ENCODE measurements around the gene CLSTN2.

CLSTN2 gene

DNA sequence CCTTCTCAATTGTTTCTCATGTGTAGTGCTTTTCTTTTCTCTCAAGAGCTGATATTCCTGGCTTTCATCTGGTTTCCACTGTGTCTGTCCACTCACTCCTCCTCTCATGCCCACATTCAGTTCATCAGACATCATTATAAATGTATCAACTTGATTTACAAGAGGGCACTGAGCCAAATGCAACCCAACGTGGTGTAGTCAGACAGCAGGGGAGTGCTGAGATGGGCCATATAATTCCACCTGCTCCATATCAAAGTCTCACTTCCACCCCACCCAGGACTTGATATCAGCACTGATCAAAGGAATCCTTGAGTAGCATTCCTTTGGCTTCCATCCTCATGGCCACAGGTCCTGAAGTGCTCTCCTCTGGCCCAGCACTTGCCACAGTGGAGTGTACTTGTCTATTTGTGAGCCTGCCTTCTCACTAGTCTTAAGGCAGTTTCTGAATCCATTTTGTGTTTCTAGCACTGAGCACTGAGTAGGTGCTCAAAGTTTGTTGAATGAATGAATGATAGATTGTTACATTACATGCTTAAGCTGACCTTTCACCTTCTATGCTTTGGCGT lies 252.8 kb downstream of the CLSTN2 start:
- no peak for DNase-seq (ENCODE audit: low spot score)

DNA sequence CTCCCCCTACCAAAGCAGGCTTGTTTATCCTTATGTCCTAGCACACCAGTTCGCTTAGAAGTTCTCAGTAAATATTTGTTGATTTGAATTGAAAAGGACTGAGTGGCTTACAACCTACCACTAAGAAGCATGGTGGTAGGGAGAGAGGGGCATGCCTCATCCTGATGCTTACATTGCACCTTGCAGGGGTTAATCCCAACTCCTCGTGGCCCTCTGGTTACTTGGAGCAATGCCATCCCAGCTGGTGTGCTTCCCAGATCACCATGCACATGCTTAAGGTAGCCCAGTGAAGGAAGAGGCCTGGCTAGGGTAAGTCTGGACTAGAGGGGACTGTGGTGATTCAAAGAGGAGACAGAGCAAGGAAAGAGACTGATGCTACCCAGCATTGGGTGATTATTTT lies 253.3 kb downstream of the CLSTN2 start:
- DNase-seq (ENCODE audit: low spot score): no peak

DNA sequence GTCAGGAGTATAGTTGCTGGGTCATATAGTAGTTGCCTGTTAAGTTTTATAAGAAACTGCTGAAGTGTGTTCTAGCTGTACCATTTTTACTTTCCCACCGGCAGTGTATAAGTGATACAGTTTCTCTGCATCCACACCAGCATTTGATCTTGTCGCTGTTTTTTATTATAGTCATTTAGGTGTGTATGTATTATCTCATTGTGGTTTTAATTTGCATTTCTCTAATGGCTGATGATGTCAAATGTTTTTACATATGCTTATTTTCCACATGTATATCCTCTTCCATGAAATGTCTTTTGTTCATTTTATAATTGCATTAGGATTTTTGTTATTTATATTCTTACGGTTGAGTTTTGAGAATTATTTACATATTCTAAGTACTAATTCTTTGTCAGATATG lies 254.3 kb downstream of the CLSTN2 start:
- DNase-seq (ENCODE audit: low spot score): no peak

DNA sequence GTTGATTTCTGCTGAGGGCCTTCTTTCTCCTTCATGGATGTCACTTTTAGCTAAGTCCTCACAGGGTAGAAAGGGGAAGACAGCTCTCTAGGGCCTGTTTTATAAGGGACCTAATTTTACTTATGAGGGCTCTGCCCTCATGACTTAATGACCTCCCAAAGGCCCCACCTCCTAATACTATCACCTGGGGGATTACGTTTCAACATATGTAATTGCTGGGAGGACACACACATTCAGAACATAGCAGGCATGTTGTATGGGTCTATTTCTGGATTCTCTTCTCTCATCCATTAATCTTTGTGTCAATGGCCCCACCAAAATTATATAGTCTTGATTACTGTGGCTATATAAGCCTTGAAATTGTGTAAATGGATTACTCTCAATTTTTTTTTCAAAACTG lies 255.0 kb downstream of the CLSTN2 start:
- no peak for DNase-seq (ENCODE audit: low spot score)

DNA sequence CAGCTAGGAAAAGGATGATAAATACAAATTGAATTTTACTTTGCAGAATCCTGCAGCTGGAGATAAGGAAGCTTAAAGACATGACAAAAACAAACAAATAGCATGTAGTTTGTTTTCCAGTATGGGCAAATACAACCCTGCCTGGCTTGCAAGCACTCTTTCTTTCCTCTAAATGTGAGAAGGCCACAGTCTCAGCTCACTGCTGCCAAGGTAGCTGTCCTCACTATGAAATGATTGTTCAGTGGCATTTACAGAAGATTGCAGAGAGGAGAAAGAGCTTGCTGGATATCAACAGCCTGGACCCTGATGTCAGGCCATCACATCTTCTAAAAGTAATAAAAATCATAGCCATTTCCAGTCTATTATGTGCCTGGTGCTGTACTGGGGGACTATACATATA lies 262.0 kb downstream of the CLSTN2 start:
- DNase-seq (ENCODE audit: low spot score): no peak

DNA sequence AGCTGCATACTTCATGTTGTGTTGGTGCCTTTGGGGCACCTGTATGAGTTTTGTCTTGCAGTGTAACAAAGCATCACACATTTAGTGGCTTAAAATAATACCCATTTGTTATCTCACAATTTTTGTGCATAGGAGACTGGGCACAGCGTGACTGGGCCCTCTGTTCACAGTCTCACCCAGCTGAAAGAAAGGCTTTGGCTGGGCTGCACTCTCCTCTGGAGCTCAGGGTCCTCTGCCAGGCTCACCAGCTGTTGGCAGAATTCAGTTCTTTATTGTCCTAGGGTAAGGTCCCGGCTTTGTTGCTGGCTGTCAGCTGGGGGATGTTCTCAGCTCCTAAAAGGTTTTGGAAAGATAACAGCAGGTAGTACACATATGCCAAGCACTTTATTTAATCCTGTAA lies 263.3 kb downstream of the CLSTN2 start:
- no peak for DNase-seq (ENCODE audit: low spot score)

DNA sequence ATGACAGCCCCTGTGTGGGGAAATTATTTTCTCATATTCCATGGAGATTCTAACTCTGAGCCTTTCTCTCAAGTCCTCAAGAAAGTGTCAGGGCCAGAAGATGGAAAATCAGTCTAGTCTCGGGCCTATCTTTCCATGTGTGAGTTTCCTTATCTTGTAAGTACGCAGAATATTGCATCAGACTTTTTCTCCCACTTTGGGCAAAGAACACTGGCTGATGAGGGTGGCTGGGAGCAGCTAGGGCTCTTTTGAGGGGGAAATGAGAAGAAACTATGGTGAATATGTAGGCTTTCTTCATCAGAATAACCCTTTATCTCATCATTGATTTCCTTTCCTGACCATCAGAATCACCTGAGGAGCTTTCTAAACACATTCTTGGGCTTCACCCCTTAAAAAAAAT lies 264.0 kb downstream of the CLSTN2 start:
- DNase-seq (ENCODE audit: low spot score): no peak

DNA sequence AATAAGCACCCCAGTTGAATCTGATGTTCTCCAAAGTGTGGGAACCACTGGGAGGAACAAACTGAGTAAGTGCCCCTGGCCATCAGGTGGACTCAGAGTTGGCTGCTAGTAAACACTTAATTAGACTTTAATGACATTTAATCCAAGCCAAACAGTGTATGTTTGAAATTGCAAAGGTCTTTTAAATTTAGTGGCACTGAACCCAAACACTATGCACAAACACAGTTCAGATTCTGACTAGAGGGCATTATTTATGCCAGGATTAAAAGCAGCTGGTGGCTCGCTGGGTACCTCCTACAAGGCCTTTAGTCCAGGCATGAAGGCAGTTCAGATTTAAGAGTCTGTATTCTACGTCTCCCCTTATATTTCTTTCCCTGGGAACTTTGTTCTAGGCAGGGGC lies 264.8 kb downstream of the CLSTN2 start:
- DNase-seq (ENCODE audit: low spot score): no peak

DNA sequence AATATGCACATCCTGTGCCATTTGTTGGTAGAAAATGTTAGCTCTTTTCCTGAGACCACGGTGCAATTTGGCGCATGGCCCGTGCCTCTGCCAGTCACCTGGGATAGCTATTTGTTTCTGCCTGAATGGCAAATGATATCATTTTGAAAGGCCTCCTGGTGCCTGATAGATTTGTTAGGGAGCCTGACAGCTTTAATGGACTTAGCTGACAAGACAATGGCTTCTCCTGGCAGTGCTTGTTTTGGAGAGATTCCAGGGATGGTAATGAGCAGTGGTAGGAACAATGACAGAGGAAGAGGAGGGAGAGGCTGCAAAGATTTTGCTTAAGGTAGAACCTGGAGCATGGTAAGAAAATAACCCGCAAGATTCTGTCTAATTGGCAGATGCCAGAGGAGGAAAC lies 268.5 kb downstream of the CLSTN2 start:
- no peak for DNase-seq (ENCODE audit: low spot score)

DNA sequence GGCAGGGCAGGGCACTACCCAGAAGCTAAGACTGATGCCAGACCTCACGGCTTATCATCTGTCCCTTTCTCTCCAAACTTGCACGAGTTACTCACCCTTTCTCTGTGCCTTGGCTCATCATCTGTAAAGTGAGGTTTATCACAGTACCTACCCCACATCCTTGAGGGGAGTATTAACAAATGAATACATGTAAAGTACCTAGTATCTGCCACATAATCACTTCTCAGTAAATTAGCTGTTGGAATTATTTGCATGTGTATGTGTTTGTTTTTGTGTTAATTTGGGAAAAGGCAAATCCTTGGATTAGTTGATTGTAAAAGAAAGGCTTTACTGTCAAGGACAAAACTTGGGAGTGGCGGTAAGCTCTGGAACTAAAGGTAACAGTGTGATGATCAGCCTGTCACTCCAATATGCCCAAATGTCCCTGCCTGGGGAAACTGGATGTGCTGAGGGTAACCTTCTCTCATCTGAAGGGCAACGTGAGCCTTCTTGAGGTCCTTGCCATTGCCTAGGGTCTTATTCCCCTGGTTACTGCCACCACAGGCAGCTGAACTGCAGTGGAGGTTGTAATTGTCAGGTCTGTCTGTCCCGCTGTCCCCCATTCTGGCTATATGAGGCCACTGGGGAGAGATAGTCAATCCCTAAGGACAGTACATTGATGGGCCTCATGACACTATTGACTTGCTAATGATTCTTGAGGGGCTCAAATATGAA lies 269.4 kb downstream of the CLSTN2 start:
- DNase-seq (ENCODE audit: low spot score): no peak

DNA sequence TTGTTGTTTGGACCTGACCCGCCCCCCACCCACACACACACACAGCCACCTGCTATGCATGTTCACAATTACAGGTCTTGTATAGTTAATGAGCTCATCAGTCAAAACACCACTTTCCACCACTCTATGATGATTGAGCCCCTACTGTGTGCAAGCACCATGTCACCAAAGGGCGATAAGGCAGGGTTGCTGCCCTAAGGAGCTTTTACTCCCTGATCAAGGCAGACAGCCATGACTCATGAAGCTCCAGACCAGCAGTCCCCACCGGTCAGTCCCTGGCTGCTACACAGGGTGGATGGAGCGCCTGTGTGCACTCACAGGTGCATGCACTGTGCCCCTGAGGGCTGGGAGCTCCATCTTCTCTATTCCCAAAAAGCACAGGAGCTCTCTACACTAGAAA lies 270.6 kb downstream of the CLSTN2 start:
- DNase-seq (ENCODE audit: low spot score): no peak

DNA sequence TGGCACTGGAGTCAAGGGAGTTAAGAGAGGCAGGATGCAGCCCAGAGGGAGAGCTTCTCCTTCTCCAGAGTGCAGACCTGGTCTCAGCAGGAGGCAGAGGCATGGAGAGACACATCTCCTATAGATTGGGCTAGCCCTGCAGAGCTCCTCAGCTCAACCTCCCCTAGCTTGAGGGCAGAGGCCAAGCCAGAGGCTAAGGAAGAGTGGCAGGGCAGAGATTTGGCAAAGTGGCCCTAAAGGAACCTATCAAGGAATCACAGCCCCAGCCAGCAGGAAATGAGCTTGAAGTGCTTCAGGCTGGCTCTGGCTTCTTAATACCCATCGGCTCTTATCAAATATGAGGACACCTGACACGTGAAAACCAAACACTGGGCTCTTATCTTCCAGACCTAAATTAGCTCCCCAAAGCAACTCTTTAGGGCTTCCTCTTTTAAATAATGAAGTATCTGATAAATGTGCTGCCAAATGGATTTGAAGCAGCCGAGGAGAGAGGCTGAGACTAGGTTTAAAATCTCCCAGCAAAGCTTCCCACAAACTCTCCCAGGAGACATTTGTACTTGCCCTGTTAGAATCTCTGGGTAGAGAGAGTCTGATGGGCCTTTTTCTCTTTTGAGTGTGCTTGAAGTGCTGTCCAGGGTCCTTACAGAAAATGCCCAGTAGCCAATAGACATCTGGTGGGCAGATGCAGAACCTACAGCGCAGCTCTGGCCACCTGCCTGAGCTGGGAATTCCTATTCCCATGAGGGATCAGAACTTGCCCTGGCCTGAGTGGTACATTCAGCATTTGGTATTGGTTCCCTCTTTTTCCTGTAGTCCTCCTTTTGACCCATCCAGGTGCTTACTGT lies 271.4 kb downstream of the CLSTN2 start:
- DNase-seq (ENCODE audit: low spot score): no peak

DNA sequence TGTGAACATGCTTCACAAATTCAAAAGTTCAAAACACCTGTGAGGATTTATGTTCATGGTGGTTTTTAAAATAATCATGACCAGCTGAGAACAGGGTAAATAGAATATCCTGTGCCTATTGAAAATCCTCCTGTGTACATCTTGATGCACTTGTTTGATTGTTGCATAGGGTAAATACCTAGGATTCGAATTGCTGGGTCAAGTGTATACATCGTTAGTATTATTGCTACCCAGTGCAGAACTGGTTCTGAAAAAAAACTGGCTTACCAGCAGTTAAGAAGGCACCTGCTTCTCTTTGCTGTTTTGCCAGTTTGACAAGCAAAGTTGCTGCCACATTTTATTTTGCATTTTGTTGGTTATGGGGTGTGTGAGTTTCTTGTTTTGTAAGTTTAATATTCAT lies 272.6 kb downstream of the CLSTN2 start:
- no peak for DNase-seq (ENCODE audit: low spot score)

DNA sequence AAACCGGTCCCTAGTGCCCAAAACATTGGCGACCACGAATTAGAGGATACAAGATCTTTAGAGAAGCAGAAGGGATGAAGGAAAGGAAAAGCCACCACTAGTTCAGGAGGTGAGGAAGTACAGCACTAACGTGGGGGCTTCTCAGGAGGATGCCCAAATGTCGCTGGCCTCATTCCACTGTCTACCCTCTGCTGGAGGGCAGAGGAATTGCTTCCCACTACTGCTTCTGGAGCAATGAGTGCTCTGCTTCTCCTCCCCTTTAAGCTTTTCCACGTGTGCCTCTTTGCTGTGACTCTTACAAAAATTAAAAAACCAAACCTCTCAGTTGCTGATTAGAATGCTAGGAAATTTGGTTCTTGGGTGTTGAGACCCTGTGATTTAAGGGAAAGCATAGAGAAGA lies 281.3 kb downstream of the CLSTN2 start:
- no peak for DNase-seq (ENCODE audit: low spot score)

DNA sequence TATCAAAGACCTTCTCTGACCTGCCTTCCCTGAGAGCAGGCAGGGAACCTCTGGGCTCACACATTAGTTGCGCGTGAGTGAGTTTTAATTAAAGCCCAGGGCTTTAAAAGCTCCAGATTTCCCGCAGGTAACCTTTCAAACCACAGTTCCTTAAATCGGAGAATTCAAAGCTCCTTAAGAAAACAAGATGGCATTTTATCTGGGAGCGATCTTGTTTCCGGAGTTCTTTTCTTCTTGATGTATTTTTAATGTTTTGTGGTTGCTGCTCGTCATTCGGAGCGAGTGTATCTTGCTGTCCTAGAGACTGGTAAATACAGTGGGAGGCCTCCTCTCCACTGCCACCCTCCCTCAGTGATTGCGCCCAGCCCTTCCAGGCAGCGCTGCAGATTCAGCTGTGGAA lies 284.3 kb downstream of the CLSTN2 start:
- DNase-seq (ENCODE audit: low spot score): no peak

DNA sequence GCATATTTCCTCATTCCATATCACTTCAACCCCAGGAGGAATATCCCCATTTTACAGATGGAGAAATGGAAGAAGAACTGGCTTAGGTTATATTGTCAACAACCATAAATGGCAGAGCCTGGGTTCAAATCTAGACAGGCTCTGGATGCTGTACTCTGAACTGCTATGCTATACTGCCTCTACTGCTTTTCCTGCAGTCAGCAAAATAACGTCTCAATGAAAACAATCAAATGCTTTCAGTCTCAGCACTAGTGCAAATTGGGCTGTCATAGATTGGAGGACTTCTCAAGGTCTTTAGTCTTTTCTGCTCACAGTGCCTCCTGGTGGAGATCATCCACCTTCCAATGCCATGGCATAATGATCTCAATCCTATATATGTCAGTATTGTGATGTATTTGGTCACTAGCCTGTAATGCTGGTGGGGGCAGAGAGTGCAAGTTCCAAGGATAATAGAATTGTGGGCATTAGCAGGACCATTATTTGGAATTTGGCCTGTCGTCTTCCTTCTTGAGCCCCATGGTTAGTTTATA lies 285.0 kb downstream of the CLSTN2 start:
- DNase-seq (ENCODE audit: low spot score): no peak

DNA sequence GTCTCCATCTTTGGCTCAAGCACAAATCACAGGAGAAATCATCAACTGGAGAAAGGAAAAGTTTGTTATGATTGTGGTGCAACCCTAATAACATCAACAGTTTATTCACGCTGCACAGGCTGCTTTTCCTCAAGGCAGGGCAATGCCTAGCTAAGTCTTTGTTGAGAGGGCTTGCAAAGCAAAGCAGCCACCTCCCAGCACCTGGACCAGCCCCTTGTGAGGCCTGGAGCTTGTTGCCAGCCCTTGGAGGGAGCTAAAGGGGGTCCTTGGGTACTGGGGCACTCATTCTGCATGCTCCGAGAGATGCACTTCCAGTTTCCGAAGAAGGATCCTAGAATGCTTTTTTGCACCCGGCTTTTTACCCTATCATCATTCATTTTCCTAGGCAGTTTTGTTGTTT lies 288.2 kb downstream of the CLSTN2 start:
- no peak for DNase-seq (ENCODE audit: low spot score)

DNA sequence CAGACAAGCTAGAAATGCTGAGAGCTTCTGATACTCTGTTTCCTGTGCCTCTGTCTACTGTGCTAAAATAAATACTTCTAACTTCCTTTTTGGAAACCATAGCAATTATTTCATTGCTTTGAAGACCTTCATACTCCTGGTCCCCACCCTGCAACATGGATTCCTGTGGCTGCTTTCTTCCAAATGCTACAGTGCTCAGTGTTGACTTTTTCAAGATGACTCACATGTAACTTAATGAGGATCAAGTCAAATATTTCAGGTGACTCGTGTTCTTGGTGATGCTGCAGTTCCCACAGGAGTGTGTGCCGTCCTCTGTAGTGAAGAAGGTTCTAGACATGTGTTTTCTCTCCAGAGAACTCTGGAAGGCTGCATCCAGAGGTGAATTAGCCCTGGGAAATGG lies 288.6 kb downstream of the CLSTN2 start:
- no peak for DNase-seq (ENCODE audit: low spot score)

DNA sequence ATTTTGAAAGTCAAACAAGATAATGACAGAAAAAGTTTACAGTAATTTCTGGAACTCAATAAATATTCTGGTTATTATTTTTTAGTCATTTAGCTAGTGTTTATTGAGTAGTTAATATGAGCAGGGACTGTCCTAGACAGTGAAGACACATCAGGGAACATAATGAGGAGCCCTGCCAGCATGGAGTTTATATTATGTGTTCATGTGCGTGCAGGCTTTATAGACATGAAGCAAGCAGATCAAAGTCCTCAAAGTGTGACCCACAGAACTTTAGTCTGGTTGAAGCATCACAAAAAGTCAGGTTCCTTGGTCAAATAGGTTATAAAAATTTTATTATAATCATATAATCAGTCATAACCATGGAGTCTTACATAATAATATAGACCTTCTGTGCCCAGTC lies 289.3 kb downstream of the CLSTN2 start:
- DNase-seq (ENCODE audit: low spot score): no peak

DNA sequence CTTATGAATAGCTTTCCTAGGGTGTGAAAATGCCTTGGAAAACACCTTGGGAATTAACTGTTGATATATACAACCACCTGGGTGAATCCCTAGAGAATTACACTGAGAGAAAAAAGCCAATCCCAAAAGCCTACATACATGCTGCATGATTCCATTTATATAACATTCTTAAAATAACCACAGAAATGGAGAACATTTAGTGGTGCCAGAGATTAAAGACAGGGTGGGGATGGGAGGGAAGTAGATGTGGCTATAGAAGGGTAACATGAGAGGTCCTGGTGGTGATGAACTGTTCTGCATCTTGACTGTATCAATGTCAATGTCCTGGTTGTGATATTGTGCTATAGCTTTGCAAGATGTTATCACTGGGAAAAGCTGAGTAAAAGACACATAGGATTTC lies 291.0 kb downstream of the CLSTN2 start:
- DNase-seq (ENCODE audit: low spot score): no peak

DNA sequence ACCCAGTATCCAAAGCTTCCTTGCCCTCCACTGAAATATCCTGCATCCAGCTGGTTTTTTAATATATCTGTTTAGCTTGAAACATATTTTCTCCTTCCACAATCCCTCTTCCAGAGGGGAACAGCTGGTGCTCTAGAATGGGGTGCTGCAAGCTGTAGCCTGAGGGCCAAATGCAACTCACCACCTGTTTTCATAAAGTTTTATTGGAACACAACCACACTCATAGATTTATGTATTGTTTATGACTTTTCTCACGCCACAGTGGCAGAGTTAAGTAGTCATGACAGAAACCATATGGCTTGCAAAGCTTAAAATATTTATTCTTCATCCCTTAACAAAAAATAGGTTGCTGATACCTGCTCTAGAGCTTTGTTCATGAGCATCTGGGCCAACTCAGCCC lies 298.7 kb downstream of the CLSTN2 start:
- DNase-seq (ENCODE audit: low spot score): no peak

DNA sequence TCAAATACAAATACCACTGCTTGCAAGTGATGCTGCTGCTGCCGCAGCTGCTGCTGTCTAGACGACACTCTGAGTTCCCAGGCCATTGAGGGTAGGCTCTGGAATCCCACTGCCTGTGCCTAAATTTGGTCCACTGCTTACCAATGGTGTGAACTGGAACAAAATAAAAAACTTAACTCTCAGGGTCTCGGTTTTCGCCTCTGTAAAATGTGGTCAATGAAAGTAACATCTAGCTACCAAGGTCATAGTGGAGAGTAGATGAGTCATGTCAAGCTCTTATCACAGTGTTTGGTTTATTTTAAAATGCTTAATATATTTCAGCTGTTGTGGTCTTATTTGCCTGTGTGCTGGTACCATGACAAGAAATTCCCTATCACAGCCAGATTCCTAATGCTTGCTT lies 299.3 kb downstream of the CLSTN2 start:
- DNase-seq (ENCODE audit: low spot score): no peak

DNA sequence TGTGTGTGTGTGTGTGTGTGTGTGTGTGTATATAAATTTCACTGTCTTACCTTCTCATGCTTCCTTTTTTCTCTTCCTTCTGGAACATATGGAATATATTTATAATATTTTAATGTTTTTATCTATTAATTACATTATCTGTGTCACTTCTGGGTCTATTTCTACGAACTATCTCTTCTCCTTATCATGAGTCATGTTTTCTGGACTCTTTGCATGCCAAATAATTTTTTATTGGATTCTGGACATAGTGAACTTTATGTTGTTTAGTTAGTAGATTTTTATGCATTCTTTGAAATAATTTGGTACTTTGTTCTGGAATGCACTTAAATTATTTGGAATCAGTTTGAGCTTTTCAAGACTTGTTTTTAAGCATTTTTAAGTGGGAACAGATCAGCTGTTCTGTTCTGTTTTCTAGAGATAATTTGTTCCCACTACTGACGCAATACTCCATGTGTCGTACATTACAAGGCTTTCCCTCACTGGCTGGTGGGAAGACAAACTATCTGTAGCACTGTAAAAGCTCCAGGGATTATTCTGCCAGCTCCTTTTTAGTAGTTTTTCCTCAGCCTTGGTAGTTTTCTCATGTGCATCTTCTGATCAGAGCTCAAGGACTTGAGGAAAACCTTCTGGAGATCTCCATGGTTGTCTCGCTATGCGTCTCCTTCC lies 302.0 kb downstream of the CLSTN2 start:
- DNase-seq (ENCODE audit: low spot score): no peak

Data from activated CD4-positive, alpha-beta T cell treated with anti-CD3 and anti-CD28 coated beads, Interleukin-2, Interleukin-4, amounts not matched to agents 100 ng/mL and 50 ng/mL, durations not matched to agents 16 hours and 8 hours (primary cell).